NCI-H2171 treated with DMSO at 0.1 percent for 48 hours (cell line): ENCODE measurements around the gene CTU1.
"Not testable (repeated sequence)": the region's sequence is repeated elsewhere in the genome, so short reads cannot be mapped to it uniquely, and the experiment has no call there.

ENCODE experiments used
- DNase-seq: peaks from one replicate; lab custom pipeline; 2025; lab: John Stamatoyannopoulos, UW

The CTU1 gene

DNA sequence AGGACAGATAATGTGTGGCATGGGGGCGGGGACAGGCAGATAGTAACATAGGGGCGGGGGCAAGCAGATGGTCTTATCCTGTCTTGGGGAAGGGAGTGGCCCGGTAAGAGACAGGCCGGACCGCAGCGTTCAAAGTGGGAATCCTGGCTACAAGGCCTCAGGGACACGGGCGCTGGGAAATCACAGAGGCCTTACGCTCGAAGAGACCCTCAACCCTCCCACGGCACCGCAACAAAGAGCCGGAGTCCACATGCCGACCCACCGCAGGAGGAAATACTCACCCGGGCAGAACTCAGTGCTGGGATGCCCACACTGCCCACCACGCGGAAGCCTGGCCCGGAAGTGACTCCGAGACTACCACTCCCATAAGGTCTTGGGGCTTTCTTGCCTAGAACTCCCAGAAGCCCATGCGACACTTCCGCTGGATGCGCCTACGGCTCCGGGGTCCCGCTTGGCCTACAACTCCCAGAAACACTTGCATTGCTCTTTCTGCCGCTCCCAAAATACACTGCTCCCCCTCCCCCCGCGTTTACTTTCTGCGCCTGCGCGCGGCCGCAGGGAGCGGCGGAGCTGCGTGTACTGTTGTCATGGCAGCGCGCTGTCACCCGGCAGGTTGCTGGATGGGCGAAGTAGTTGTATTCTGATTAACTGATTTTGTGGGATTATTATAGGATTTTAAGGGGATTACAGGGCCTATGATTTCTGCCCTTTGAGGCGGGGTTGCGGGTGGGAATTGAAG, at the start of gene CTU1:
CTU1 (minus strand) TSS at position 344 of the 739 bp plus-strand sequence. CDS start 3,840 bp downstream, outside the sequence.
- peak; percentile 99 for DNase-seq

GRCh38 chr19:51157265-51157664, 49.1 kb upstream of the CTU1 start:
- no peak for DNase-seq

DNA sequence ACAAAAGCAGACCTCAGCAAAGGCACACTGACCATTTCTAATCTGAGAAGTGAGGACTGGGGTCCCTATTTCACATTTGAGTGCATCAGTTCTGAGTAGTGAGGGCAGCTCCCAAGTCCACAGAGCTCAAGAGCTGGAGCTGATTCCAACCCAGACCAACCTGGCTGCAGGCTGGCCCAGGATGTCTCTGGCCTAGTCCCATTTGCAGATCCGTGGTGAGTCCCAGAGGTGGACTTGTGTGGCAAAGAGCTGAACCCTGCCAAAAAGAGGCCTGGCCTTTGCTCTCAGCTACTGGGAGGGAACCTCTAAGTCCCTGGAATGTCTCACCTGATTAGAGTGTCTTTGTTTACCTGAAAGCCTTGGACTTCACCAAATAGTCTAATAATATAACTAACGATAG, 48.5 kb upstream of the CTU1 start:
- DNase-seq = no peak

DNA sequence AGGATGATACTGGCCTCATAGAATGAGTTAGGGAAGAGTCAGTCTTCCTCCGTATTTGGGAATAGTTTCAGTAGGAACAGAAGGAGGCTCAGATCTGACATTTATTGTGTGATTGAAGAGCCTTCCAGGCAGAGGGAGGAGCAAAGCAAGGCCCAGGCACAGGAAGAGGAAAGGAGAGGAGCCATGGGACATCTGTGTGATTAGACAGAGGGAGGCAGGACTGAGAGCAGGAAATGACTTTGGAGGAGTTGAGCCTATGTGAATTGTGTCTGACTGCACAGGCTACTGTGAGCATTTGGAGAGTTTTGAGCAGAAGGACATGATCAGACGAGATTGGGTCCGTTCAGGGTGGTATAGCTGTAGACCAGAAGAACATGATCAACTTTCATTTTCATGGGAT, 42.4 kb upstream of the CTU1 start:
- DNase-seq = no peak

GRCh38 chr19:51148580-51148979, 40.4 kb upstream of the CTU1 start:
- no peak for DNase-seq

DNA sequence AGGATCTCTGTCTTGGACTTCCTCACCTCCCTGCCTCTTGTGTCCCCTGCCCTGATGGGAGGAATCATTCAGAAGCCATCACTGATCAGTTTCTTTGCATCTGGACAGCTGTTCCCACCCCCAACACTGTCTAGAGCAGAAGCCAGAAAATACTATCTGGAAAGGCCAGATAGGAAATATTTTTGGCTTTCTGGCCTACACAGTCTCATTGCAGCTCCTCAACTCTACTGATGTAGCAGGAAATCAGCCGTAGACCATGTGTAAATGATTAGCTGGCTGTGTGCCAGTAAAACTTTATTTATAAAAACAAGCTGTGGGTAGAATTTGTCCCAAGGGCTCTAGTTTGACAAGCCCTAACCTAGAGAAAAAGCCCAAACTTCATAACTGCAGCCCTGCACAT, 39.5 kb upstream of the CTU1 start:
- DNase-seq = no peak

GRCh38 chr19:51146751-51147150, 38.5 kb upstream of the CTU1 start:
- DNase-seq = no peak

- DNase-seq = no peak
Measured at GRCh38 chr19:51145916-51146493, 37.8 kb upstream of the CTU1 start.

DNA sequence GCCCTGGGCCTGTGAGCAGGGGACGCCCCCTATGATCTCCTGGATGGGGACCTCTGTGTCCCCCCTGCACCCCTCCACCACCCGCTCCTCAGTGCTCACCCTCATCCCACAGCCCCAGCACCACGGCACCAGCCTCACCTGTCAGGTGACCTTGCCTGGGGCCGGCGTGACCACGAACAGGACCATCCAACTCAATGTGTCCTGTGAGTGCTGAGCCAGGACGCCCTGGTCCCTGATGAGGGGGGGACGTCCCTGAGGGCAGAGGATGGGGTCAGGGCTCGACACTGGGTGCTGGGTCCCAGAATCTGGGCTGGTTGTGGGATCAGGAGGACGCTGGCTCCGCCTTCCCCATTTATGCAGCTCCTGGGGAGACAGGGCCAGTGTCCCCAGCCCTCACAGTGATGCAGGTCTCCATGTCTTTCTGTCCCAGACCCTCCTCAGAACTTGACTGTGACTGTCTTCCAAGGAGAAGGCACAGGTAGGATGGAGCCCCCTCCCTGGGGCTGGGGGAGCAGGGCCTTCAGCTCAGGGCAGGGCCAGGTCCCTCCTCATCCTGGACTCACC, 36.4 kb upstream of the CTU1 start:
- DNase-seq = no peak

- DNase-seq = no peak
Measured at GRCh38 chr19:51143486-51143885, 35.3 kb upstream of the CTU1 start.

- not testable (repeated sequence) for DNase-seq
Measured at GRCh38 chr19:51142809-51143475, 34.7 kb upstream of the CTU1 start.

DNA sequence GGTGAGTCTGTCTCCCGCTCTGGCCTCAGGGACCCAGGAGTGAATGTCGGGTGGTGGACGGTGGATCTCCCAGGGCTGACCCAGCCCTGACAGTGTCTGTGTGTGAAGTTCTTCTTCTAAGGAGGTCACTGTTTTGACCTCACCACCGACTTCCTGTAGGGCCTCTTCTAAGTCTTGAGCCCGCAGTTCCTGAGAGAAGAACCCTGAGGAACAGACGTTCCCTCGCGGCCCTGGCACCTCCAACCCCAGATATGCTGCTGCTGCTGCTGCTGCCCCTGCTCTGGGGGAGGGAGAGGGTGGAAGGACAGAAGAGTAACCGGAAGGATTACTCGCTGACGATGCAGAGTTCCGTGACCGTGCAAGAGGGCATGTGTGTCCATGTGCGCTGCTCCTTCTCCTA, 33.9 kb upstream of the CTU1 start, which contains the start of gene SIGLEC7:
SIGLEC7 (plus strand) TSS at position 183 of the 400 bp plus-strand sequence; CDS start at position 252, 69 bp downstream.
- DNase-seq = no peak

- no peak for DNase-seq
Measured at GRCh38 chr19:51141181-51141580, 33.0 kb upstream of the CTU1 start.

DNA sequence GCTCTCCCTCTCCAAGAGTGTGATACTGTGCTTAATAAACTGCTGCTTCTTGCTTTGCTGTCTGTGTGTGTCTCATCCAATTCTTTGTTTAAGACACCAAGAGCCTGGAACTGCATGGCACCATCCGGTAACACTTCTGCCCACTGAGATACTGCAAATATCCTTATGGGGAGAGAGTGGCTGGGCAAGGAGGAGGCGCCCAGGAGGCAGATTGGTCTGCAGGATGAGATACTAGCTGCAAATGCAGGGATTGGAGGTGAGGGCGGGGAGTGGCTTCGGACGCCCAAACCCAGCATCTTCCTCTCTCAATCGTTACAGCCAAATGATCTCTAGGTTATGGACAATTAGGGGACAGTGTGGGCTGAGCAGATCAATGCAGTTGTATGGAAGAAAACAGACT, 32.2 kb upstream of the CTU1 start:
- no peak for DNase-seq

DNA sequence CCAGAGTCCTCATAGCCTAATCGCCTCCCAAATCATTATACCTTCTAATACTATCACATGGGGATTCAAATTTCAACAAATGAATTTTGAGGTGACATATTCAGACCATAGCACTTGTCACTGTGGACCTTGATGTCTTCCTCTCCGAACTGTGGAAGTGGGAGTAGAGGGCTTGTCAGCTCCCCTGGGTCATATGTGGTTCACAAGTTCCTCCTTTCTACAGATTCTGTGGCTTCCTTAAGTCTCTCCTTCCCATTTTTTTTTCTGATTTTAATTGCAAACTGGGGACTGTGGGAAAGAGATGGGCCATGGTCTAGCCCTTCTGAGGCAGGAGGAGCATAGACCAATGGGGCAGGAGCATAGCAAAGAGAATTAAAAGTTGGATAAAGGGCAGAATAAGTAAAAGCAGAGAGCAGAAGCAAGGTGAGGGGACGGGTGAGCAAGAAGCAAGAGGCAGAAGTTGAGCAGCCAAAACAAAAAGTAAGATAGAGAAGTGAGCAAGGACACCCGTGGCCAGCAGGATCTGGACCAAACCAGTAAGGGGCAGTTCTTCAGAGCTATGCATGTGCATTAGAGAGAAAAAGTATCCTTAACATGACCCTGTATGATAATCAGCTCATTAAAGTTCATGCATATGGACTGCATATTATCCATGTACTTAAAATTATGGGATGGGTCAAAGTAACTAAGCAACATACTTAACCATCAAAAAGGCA, 31.2 kb upstream of the CTU1 start:
- no peak for DNase-seq

GRCh38 chr19:51138549-51138979, 30.4 kb upstream of the CTU1 start:
- no peak for DNase-seq

GRCh38 chr19:51137792-51138425, 29.7 kb upstream of the CTU1 start:
- no peak for DNase-seq

DNA sequence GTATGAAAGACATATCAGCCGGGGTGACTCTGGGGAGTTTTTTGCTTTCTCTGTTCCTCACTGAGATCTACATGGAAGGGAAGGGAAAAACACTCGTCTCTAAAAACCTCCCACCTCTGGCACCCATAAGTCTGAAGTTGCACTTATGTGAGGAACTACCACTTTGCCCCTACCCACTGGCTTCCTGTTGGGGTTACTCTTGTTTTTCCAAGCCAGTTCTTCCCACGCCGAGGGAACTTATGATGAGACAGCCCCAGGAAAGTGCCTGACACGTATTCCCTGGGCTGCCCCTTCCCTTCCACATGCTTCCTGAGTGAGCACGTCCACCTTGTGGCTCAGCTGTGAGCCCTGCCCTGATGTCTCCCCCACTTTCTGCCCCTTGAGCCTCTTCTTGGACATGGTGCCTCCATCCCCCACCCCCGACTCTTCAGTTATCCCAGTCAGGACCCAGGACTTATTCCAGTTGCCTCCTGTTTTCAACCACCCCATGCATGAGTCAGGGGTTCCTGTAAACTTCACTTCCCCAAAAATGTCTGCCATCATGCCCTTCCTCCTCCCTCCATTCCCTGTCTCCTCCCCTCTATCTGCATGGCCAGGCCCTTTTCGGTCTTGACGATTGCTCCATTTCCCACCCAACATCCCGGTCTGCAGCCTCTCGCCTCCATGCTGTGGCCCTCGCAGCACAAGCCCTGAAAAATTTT, 28.8 kb upstream of the CTU1 start:
- DNase-seq = no peak

DNA sequence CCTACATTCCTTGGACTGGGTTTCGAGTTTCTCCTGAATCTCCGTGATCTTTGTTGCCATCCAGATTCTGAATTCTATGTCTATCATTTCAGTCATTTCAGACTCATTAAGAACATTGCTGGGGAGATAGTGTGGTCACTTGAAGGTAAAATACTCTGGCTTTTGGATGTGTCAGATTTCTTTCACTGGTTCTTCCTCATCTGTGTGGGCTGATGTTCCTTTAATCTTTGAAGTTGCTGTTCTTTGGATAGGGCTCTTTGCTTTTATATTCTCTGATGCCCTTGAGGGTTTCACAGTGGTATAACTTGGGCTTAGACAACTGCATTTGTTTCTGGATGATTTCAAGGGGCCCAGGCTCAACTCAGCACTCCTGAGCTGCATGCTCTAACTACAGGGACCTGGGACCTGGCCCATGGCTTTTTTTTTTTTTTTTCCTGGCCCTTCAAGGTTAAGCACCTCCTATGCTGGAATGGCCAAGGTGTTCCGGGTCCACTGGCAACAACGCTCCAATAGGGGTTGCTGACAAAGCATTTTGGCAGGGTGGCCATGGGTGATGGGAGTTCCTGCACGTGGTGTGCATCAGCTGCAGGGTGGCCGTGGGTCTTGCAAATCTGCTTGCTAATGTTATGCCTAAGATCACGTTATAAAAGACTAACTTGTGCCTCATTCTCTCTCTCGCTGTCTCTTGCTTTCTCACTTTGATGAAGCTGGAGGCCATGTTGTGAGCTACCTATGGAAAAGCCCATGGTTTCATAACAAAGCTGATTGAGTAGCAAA, 28.0 kb upstream of the CTU1 start:
- DNase-seq = no peak

- DNase-seq = no peak
Measured at GRCh38 chr19:51135004-51135403, 26.8 kb upstream of the CTU1 start.
